Brain microvascular endothelial cell (primary cell): ENCODE measurements around the gene POP7.
A peak's percentile ranks its signal among the peaks of the same experiment; 100 is the strongest.
"Not testable (repeated sequence)": the region's sequence is repeated elsewhere in the genome, so short reads cannot be mapped to it uniquely, and the experiment has no call there.

Source experiments
- DNase-seq: peaks from one replicate; pipeline ENCODE4 v3.0.0-alpha.2; 2020
- H3K27ac ChIP-seq: fragments of 250-450 bp; sonication (Bioruptor Pico); 2 replicates; pipeline ENCODE4 v1.5.1; 2020; ENCODE audit warnings: mild to moderate bottlenecking, moderate library complexity
- H3K27me3 ChIP-seq: fragments of 250-450 bp; sonication (Bioruptor Pico); replicated peaks from 2 replicates; pipeline ENCODE4 v1.5.1; 2020; ENCODE audit warnings: mild to moderate bottlenecking
- H3K36me3 ChIP-seq: fragments of 250-450 bp; sonication (Bioruptor Pico); replicated peaks from 2 replicates; pipeline ENCODE4 v1.5.1; 2020; ENCODE audit warnings: mild to moderate bottlenecking
- H3K4me3 ChIP-seq: 2 replicates; pipeline ENCODE4 v1.5.1; 2011; ENCODE audit warnings: low read depth, mild to moderate bottlenecking, control low read depth, low read length, moderate library complexity
- CTCF ChIP-seq: IDR thresholded peaks from 2 replicates; pipeline ENCODE4 v1.5.1; 2011; ENCODE audit warnings: low read depth, mild to moderate bottlenecking, moderate library complexity, low read length, control low read depth, inconsistent platforms; ENCODE audit errors: missing control alignments
- in situ Hi-C: cut with HindIII; loops from 2 replicates; pipeline ENCODE4 v1.10.0; 2017; ENCODE audit warnings: low sequenced_read_pairs, low pct_ligation_motif_present

Gene POP7

GRCh38 chr7:100705753-100706671 is at the start of gene POP7:
TSS of gene POP7 (plus strand) at chr7:100706121. CDS start at chr7:100706831, 710 bp downstream.
- in situ Hi-C loops = loop anchor here (25.0 kb wide), 1 partner anchor 131 kb away; the partner anchor contains the start of gene EPHB4
- H3K36me3 ChIP-seq = no peaks in the 10 kb centered on the region
- no peak for TF ChIP-seq CTCF
- H3K4me3 ChIP-seq = peak within 1 kb of the TSS; percentile 94
- peak; percentile 97 for DNase-seq
- H3K27me3 ChIP-seq = no peaks in the 10 kb centered on the region
- peak within 1 kb of the TSS; percentile 59 for H3K27ac ChIP-seq

GRCh38 chr7:100662194-100662776 is 43.6 kb upstream of the POP7 start:
- H3K4me3 ChIP-seq, DNase-seq, H3K36me3 ChIP-seq, H3K27ac ChIP-seq, in situ Hi-C loops, H3K27me3 ChIP-seq: not testable (repeated sequence)

- in situ Hi-C loops = no loop called here
- H3K4me3 ChIP-seq = no peak overlapping the region
- no peaks in the 10 kb centered on the region for H3K36me3 ChIP-seq
- H3K27me3 ChIP-seq = no peaks in the 10 kb centered on the region
- DNase-seq = no peak
- H3K27ac ChIP-seq = no peak overlapping the region
- no peak for TF ChIP-seq CTCF
Measured at GRCh38 chr7:100665168-100665726, 40.7 kb upstream of the POP7 start.

GRCh38 chr7:100667331-100668068 is 38.4 kb upstream of the POP7 start:
- Histone ChIP-seq H3K27me3 (no peaks in the 10 kb centered on the region), H3K27ac (no peak overlapping the region), H3K4me3 (no peak overlapping the region), H3K36me3 (no peaks in the 10 kb centered on the region)
- TF ChIP-seq CTCF = no peak
- in situ Hi-C loops = no loop called here
- DNase-seq = no peak

GRCh38 chr7:100668069-100668449 is 37.9 kb upstream of the POP7 start:
- H3K27me3 ChIP-seq = no peaks in the 10 kb centered on the region
- DNase-seq = no peak
- H3K4me3 ChIP-seq = no peak overlapping the region
- H3K36me3 ChIP-seq = no peaks in the 10 kb centered on the region
- in situ Hi-C loops = no loop called here
- no peak overlapping the region for H3K27ac ChIP-seq
- TF ChIP-seq CTCF = no peak

- DNase-seq, in situ Hi-C loops, H3K27me3 ChIP-seq, H3K27ac ChIP-seq, H3K36me3 ChIP-seq, H3K4me3 ChIP-seq: not testable (repeated sequence)
Measured at GRCh38 chr7:100669106-100669505, 36.8 kb upstream of the POP7 start.
